ENCODE results near the gene PCGF1.

DNA sequence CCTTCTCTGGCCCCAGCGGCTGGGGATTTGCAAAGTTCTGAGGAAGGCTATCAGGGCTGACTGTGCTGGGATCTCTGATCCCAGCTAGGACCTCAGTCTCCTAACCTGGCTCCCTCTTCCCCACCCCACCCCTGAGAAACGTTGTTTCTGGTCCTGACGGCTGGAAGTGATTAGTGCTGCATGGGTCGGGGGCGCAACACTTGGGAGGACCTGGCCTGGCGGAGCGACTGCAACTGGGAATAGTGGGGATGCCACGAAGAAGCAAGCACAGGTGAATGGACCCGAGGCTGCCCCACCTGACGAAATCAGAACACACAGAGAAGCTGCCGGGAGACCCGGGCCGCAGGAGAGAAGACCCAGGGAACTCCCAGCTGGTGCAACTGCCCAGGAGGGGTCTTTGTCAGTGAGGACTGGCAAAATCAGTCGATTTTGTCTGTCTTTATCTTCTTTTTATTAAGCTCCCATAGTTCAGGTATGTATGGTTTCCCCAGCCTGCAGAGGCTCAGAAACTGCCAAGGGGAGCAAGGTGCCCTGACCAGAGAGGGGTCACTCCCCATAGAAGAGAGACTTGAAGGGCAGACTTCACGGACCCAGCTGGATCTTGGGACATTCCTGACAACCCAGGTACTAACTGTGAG lies 7.4 kb downstream of the PCGF1 start:
- no peak for TF ChIP-seq NFIC (IDR thresholded peaks at IDR 0.05)
- TF ChIP-seq, protein P1, sequence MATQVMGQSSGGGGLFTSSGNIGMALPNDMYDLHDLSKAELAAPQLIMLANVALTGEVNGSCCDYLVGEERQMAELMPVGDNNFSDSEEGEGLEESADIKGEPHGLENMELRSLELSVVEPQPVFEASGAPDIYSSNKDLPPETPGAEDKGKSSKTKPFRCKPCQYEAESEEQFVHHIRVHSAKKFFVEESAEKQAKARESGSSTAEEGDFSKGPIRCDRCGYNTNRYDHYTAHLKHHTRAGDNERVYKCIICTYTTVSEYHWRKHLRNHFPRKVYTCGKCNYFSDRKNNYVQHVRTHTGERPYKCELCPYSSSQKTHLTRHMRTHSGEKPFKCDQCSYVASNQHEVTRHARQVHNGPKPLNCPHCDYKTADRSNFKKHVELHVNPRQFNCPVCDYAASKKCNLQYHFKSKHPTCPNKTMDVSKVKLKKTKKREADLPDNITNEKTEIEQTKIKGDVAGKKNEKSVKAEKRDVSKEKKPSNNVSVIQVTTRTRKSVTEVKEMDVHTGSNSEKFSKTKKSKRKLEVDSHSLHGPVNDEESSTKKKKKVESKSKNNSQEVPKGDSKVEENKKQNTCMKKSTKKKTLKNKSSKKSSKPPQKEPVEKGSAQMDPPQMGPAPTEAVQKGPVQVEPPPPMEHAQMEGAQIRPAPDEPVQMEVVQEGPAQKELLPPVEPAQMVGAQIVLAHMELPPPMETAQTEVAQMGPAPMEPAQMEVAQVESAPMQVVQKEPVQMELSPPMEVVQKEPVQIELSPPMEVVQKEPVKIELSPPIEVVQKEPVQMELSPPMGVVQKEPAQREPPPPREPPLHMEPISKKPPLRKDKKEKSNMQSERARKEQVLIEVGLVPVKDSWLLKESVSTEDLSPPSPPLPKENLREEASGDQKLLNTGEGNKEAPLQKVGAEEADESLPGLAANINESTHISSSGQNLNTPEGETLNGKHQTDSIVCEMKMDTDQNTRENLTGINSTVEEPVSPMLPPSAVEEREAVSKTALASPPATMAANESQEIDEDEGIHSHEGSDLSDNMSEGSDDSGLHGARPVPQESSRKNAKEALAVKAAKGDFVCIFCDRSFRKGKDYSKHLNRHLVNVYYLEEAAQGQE (IDR thresholded peaks at IDR 0.05; ENCODE audit: low read depth), result no peak
- no peak for TF ChIP-seq YY1 (IDR thresholded peaks at IDR 0.05; ENCODE audit: low read depth)
